Measurements from ENCODE around the gene BLMH.
"Not testable (repeated sequence)": the region's sequence is repeated elsewhere in the genome, so short reads cannot be mapped to it uniquely, and the experiment has no call there.

Gene BLMH

DNA sequence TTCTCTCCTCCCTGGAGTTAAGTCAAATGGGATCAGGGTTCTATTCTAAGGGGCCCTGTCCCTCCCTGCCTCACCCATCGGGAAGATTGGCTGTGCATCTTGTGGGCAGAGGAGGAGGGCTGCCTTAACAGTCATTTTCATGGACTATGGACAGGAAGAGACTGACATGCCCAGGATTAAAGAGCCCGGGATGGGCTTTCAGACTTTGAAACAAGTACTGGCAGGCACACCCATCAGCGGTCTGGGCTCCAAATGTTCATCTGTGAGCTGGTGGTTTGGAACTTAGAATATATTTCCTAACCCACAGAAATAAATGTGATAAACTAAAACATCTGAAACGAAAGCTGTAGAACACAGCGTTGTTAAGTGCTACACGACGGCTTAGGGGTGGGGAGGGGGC lies 62.7 kb downstream of the BLMH start:
- DNase-seq (ENCODE audit: low spot score): no peak

DNA sequence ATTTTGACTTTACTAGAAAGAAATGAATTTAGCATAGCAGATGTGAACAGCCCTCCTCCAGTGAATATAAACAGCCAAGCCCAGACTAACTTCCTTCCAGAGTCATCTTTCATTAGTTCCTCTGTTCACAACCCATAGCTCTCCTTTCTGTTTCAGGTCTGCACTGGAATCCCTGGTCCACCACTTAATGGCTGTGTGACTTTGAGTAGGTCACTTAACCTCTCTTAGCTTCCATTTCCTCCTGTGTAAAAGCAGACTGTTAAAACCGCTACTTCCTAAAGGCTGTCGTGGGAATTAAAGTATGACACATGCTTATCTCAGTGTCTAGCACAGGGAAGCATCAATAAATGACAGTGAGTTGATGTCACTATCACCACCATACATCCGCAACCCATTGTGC lies 63.7 kb downstream of the BLMH start:
- no peak for DNase-seq (ENCODE audit: low spot score)

DNA sequence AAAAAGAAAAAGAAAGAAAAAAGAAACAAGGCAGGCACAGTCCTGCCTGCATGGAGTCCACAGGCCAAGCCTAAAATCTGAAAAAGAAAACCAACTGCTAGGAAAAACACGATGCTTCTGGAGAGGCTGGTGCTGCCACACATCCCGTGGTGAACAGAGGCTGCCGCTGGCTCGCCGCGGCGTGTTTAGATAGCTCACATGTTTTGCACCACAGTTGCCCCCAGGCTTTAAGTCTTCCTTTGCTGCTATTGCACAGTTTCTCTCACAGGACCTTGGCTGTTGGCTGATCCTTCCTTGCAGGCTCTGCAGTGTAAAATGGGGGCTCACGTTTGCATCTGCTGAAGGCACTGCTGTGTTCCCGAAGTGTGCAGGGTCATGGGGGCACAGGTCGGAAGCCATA lies 64.9 kb downstream of the BLMH start:
- DNase-seq (ENCODE audit: low spot score): no peak

DNA sequence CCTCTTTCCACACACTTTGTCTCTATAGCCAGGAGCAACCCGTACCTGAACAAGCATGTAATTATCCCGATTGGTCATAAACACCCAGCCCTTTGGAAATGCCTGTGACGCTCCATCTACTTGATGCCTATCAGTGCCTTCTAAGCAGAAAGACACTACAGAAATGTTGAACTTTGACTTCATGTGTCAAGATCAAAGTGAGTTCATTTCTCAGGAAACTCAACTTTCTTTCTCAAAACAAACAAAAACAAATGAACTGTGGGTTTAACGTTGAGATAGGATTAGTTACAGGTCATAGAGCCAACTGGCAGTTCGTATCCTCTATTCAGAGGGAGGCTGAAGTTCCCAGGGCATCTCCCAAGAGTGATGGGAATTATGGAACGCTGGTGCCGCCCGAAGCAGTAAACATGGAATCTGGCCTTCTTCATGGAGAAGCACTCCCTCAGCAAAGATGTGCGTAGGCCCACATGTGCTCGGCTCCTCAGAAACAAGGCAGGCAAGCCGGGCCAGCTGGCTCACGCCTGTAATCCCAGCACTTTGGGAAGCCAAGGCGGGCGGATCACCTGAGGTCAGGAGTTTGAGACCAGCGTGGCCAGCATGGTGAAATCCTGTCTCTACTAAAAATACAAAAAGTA lies 65.7 kb downstream of the BLMH start:
- no peak for DNase-seq (ENCODE audit: low spot score)

DNA sequence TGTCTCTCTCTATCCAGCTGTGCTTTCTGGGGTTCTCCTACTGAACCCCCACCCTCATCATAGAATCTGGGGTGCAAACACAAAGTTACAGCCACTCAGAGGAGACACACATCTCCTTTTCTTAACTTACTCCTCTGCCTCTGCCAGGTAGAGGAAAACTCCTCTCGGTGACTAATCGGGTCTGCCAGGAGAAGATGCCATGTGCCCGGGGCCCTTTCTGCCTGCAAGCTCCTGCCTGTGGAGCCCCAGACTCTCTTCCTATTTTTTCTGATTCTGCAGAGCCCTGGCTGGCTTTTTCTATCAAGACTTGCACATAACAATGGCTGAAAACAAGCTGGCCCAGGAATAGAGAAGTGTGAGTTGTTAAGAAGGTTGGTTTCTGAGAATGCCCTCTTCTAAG lies 66.6 kb downstream of the BLMH start:
- DNase-seq (ENCODE audit: low spot score): no peak

DNA sequence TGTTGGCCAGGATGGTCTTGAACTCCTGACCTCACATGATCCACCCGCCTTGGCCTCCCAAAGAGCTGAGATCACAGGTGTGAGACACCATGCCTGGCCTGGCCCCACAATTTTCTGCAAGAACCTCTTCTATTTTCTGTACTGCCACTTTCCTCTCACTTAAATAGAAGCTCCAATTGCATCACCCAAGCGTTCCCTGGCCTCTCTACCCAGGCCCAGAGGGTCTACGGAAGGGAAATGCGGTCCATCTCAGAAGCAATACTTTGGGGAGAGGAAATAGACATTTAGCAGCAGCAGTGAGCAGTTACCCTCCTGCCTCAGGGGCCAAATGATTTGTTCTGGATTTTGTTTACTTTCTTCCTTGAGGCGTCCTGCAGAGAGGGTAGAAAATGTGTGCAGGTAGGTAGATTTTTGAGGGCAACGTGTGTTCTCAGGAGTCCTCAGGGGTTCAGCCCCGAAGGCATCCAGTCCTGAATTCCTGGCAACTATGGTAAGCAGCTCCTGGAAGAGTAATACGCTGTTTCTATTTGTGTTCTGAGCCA lies 67.3 kb downstream of the BLMH start:
- no peak for DNase-seq (ENCODE audit: low spot score)

DNA sequence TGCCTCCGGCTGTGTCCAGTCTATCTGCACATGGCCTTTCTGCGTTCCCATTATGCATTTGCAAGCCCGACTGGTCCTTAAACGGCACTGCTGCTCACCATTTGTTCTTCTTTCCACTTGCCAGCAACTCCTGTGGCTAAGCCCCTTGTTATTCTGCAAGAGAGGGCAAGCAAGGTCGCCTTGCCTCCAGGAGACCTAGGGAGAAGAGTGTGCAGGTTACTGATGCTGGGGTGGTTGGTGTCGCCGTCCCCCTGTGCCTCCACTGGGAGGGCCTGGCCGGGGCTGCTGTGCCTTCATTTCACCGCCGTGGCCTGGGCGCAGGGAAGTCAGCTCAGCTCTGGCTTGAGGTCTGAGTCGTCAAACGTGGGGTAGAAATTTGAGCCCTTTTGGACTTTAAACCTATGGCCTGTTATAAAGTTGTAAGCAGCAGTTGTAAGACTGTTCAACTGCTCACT lies 69.0 kb downstream of the BLMH start:
- DNase-seq (ENCODE audit: low spot score): no peak

DNA sequence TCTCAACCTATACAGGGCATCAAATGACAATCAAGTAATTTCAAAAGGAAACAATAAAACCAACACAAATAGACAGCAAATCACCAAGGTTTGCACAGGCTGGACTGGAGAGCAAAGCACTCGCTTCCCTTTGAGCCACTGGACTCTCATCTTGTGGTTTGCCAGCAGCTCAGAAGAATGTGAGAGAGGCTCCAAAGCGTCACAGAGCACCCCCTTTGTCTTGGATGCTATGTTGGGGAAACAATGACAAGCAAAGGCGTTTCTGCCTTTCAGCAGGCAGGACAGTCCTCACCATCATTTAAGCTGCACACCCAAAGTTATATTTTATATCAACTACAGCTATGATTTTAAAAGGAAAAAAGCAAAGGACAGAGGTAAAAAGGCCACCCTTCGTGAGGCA lies 69.5 kb downstream of the BLMH start:
- no peak for DNase-seq (ENCODE audit: low spot score)

DNA sequence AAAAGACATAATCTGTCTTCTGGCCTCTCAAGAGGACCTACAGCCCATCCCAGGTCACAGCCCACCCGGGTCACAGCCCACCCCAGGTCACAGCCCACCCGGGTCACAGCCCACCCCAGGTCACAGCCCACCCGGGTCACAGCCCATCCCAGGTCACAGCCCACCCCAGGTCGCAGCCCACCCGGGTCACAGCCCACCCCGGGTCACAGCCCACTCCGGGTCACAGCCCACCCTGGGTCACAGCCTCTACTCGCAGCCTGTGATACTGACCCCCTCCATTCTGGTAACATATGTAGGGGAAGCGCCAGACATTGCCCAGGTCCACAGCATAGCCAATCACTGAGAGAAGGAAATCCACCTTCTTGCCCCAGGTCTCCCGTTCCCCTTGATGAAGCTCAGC lies 70.4 kb downstream of the BLMH start:
- no peak for DNase-seq (ENCODE audit: low spot score)

DNA sequence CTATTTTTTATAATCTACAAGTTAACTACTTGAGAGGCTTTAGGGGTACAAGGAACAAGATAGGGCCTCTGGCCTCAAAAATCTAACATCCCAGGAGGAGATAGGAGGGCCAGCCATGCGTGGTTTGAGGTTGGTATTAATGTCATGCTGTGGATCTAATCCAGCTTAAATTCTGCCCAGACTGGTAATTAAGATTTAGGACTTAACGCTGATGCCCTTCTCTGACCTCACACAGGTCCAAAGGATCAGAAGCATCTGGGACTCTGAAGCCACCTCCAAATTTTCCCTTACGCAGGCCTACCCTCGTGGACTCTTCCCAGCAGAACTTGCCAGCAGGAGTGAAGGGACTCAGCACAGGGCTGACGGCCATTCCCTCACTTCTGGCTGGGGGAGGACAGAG lies 71.3 kb downstream of the BLMH start:
- no peak for DNase-seq (ENCODE audit: low spot score)

DNA sequence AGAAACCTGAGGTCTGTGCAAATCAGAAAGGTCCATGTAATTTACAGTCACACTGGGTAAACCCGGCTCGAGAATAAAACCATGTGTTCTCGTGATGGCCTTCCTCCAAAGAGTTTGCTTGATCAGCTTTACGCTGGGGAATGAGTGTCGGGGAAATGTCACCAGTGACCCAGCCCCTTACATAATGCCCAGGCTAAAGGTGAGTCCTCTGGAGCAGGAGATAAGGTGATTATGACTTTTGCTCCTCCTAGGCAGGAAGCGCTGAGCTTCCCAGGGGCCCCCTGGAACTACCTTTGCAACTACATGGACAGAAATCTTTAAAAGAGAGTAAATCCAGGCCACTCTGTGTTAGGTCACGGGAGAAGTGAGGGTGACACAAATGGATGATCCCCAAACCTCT lies 71.9 kb downstream of the BLMH start:
- DNase-seq (ENCODE audit: low spot score): no peak

DNA sequence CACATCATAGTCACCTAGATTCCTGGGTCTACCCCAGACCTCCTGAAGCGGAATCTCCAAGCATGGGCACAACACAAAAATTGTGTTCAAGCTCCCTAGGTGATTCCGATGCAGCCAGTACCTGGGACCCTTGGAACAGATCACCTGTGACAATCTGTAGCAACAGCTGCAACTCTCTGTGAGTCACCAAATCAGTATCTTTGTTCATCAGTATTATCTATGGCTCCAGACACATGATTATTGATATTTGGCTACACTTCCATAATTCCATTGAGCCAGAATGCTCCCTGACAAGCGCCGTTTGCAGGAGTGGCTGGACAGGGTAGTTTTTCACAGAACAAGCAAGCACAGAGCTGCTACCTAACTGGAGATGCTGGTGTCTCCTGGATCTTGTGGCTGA lies 72.4 kb downstream of the BLMH start:
- DNase-seq (ENCODE audit: low spot score): no peak

DNA sequence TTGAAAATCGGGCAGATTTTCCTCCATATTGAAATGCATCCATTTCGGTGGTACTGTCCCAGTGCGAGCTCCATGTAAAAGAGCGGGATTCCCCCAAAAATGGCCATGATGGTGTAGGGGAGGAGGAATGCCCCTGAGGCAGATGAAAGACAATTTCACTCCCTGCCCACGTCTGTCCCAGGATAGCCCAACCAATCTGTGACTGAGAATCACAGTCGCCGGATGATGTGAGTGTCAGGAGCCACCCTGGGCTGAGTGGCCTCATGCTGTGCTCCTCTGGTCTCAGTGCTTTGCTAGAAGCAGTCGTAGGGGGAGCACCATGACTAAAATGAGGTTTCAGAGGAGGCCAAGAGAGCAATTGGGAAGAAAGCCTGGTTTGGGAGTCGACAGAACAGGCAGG lies 72.9 kb downstream of the BLMH start:
- no peak for DNase-seq (ENCODE audit: low spot score)

DNA sequence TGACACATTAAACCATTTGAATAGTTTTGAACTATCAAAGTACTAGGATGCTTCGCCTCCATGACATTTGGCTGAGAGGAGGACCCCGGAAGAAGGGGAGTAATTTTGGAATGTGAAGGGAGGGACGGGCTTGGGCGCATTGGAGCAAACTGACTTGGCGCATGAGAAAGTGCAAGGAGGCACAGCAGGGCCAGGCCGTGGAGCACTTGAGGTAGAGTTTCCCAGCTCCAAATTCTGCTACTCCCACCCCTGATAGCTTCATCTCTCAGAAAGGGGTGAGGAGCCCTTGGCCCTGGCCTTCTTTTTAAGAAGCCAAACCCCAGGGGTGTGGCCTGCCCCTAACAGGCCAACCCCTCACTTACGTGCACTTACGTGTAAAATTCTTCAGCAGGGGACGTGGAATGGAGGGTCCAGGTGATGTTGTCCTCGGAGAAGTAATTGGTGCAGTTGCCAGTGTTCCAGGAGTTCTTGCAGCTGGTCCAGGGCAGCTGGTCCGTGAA lies 73.9 kb downstream of the BLMH start:
- no peak for DNase-seq (ENCODE audit: low spot score)

DNA sequence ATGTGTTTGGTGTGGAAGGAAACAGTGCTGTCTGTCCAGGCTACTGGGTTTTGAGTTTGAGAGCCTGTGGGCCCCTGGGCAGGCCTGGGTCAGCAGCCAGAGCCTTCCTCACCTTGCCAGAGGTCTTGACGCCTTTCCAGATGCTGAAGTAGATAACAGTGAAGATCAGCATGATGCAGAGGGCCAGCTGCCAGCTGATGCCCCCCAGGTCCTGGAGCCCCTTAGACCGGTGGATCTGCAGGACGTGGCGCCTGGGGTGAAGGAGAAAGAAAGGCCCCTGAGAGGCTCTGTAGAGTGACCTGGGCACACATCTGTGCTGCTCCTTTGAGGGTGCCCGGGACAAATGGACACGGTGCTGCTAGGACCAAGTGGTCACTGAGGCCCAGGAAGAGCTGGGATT lies 74.7 kb downstream of the BLMH start:
- no peak for DNase-seq (ENCODE audit: low spot score)

DNA sequence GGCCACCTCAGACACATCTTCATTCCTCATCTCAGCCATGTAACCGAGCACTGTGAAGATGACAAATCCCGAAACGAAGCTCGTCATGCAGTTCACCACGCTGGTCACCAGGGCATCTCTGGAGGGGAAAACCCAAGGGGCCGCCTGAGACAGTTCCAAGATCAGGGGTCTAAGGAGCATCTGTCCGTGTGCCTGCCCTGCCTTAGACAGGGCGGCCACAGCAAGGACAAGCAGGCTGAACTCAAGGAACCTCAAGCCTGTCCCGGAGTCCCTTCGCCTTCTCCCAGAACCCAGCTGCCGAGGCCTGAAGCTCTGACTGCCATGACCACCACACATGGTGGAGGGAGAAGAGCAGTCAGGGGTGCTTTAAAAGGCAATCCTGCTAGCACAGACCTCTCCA lies 79.0 kb downstream of the BLMH start:
- DNase-seq (ENCODE audit: low spot score): no peak

DNA sequence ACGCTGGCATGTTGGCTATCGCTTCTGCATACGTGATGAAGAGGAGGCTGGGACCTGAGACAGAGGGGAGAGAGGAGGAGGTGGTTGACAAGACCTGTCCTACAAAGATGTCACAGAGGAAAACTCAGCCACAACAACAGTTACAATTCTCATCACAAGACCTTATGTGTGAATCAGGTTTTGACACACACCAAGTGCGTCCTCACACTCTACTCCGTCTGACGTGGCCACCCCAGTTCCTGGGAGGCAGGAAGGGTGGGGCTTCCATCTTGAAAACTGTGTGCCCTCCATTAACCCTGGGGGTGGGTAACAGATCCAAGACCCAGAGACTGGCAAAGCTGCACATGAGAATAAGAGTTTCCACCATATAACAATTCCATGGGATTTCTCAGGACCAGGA lies 80.4 kb downstream of the BLMH start:
- no peak for DNase-seq (ENCODE audit: low spot score)

DNA sequence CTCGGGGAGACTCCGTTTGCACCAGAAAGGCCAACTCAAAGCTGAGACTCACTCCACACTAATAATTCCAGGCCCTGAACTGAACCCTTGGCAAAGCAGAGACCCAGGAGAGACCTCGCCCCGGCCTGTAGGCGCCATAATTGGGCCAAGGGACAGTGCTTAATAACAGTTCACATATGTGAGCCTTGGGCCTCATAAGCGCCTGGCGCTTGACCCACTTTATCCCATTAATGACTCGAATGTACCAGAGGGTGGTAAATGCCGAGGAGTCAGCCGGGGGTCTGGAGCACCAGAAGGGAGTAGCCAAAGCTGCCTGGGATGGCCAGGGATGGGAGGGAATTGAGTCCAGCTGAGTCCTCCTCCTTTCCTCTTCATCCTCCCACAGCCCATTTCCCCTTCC lies 80.8 kb downstream of the BLMH start:
- no peak for DNase-seq (ENCODE audit: low spot score)

DNA sequence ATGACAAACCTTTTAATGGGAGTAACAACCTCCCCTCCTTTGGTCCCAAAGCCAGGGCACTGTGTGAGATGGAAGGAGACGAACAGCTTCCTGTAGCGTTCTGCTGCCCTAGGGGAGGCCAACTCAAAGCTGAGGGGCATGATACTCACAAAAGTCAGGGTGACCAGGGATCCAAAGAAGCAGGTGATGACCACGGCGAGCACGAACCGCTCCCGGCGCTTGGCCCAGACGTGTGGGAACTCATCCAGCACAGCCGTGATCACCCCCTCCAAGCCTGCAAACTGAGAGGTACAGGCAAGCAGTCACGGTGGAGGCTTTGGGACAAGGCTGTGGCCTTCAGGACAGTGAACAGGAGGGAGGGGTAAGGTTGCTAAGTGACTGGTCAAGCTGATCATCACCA lies 81.4 kb downstream of the BLMH start:
- no peak for DNase-seq (ENCODE audit: low spot score)

DNA sequence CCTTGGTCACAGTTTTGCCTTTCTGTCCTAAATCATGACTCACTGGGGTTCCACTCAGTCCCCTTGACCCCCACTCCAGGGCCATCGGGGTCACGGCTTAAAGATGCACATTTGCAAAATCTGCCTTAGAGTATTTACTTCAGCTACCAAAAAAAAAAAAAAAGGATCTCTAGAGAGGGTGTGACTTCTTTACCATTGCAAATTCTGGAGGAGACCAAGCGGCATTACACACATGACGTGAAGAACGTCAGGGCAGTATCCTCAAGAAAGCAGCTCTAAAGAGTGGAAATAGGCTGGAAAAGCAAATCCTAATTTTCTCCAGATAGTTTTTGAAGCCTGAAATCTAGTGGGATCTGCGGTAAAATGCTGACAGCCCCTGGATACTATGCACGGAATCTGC lies 81.8 kb downstream of the BLMH start:
- no peak for DNase-seq (ENCODE audit: low spot score)

DNA sequence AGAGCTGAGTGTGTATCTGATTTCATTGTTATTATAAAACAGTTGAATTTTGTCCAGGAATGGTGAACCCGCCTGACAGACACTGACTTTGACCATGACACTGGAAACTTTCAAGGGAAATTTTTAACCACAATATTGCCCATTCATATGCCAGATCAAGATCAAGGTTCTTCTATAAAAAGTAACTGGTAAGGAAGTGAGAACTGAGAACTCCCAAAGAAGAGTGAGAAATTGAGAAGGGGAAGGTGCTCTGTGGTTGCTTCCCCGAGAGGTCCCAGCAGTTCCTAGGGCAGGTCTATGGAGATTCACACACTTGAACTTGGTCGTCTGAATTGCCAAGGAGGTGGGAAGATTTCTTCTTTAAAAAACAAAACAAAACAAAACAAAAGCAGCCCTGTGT lies 83.5 kb downstream of the BLMH start:
- DNase-seq (ENCODE audit: low spot score): no peak

DNA sequence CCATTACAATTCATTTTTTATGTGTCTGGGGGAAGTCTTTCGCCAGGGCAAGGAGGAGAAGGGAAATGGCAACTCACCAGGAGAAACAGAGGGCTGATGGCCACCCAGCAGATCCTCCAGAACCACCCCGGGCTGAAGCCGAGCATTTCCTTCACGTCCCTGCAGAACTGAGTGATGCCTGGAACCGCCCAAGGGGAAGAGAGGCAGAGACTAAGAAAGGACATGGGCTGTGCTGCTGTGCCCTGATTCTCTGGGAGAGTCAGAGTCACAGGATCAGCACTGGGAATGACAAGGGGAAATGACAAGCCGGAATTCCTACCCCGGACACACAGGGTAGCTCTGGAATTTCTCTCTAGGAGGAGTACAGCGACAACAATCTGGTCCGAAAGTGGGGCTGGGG lies 84.1 kb downstream of the BLMH start:
- no peak for DNase-seq (ENCODE audit: low spot score)

DNA sequence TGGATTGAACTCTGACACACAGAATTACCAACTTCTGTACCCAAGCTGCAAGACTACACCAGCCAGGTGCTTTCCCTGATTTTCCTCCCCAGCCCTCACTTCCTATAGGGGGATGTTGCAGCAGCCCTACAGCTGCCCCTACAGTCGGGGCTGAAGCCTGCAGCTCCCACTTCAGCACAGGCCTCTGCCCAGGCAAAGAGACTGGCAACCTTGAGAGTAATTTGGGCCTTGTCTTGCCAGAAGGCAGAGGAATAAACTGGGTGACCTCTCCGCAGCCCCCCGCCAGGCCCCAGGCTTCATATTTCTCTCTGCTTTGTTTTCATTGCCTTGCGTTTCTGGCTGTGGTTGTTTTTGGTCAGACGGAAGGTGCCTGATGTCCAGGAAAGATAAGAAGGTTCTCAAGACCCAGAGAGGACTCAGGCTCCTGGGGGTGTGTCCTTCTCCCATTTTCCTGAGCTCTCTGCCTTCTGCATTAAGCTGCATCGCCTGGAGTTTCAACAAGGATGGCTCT lies 88.2 kb downstream of the BLMH start:
- DNase-seq (ENCODE audit: low spot score): no peak

DNA sequence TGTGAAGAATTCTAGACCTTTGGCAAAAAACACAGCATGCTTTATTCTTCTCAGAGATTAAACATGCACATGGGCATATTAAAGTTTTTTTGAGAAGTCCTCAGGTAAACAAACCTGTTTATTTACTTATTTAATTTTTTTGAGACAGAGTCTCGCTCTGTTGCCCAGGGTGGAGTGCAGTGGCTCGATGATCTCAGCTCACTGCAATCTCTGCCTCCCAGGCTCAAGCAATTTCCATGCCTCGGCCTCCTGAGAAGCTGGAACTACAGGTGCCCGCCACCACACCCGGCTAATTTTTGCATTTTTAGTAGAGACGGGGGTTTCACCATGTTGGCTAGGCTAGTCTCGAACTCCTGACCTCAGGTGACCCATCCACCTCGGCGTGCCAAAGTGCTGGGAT lies 91.1 kb downstream of the BLMH start:
- not testable (repeated sequence) for DNase-seq (ENCODE audit: low spot score)
